Activated naive CD4-positive, alpha-beta T cell treated with anti-CD3 and anti-CD28 coated beads, Interleukin-2, amount 10 ng/mL, durations not matched to agents 7 days and 5 days (primary cell): ENCODE data around the gene TXLNA.
A peak's percentile ranks its signal among the peaks of the same experiment; 100 is the strongest.

Source experiments
- CTCF ChIA-PET: fragments of 350-600 bp; sonication (Branson Sonifier 250); formaldehyde crosslinking; loops from one replicate; lab custom pipeline; 2021; ENCODE audit warnings: antibody characterized with exemption; lab: Charles Lee
- DNase-seq: peaks from one replicate; pipeline ENCODE4 v3.0.0-alpha.2; 2020
- H3K27ac Mint-ChIP-seq: one replicate; pipeline ENCODE4 v1.8.0; 2021; ENCODE audit warnings: mild to moderate bottlenecking, moderate library complexity, mixed read lengths
- H3K27me3 Mint-ChIP-seq: one replicate; pipeline ENCODE4 v1.8.0; 2021; ENCODE audit warnings: mild to moderate bottlenecking, mixed read lengths
- H3K36me3 Mint-ChIP-seq: one replicate; pipeline ENCODE4 v1.8.0; 2021; ENCODE audit warnings: mixed read lengths
- H3K4me1 Mint-ChIP-seq: one replicate; pipeline ENCODE4 v1.8.0; 2021; ENCODE audit warnings: mixed read lengths
- H3K4me3 Mint-ChIP-seq: one replicate; pipeline ENCODE4 v1.8.0; 2021; ENCODE audit warnings: mild to moderate bottlenecking, moderate library complexity, mixed read lengths
- H3K9me3 Mint-ChIP-seq: one replicate; pipeline ENCODE4 v1.8.0; 2021; ENCODE audit warnings: mixed read lengths

The TXLNA gene

DNA sequence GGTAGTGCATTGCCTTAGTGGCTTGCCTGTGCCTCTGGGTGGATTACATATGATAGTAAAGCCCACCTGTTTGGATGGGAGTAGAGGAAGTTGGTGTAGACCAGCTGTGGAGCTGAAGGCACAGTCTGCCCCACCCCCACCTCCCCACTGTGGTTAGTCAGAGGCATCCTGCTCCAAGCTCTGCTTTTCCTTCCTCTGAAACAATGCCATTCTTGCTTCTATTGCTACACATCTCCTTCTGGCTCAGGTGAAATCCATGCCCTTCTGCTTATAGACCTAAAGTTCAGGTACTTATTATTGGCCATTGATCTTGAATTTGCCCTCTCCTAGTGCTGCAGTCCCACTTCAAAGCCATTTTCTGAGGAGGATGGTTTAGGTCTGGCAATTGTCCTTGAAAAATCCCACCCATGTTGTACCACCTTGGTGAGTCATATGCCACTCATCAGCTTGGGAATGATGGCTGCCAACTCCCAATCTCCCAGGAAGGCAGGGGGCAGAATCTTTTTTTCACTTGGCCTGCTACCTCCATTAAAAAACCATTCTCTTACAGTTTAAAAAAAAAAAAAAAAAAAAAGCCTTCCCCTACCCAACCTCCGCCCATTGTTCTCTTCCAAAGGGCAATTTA, 6.7 kb upstream of the TXLNA start:
- Mint-ChIP-seq H3K4me1 (peaks cover 16% of the 10 kb centered on the region), H3K27ac (no peak overlapping the region), H3K36me3 (peaks cover 54% of the 10 kb centered on the region), H3K4me3 (no peak overlapping the region), H3K9me3 (no peaks in the 10 kb centered on the region), H3K27me3 (no peaks in the 10 kb centered on the region)
- peak; percentile 29 for DNase-seq
- CTCF ChIA-PET = interaction anchor here (0.9 kb wide), 1 partner anchor 123 kb away, joined by 3 read pairs; no protein-coding TSS in a partner anchor

DNA sequence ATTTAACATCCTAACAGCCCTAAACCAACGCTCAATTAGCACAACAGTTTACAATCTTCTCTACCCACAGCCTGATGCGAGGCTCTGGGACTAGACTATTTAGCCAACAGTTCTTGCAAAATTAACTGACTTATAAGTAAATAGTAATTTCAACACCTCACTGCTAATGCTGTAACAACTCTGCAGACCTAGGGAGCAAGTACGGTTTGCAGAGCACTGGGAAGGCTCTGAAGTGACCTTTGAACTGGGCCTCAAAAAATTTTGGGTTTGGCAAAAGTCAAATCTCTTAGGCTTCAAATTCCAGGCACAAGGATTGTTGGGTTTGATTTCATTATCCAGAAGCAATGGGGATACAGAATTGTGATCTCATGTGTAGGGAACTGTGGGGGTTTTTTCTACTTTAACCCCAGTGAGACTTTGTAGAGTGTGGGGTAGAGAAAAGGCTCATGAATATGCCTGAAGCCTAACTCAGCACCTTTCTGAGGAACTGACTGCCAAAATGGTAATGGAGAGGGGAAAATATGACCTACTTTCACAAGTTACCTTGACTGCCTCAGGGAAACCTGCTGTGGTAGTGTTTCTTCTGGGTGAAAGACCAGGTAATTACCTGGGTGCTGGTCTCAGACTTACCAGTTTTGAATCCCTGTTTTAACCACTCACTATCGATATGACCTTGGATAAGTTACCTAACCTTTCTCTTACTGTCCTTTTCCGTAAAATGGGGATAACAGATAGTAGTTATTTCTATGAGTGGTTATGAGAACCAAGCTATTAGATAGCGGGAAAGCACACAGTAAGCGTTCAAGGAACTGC, 889 bp upstream of the TXLNA start:
- Mint-ChIP-seq H3K4me3 (peak overlapping the region; percentile 91), H3K9me3 (no peaks in the 10 kb centered on the region)
- CTCF ChIA-PET = no interaction called here

DNA sequence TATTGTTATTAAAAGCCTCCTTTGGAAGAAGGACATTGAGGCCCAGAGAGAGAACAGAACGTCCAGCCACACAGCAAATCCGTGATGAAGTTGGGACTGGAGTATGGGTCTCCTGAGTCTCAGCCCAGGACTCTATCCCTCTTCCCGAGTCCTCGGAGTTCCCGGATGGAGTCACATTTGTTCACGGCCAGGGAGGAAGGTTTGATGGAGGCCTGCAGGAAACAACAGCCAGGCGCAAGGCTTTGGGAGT, 357 bp upstream of the TXLNA start:
- peaks cover 42% of the 10 kb centered on the region for H3K4me1 Mint-ChIP-seq
- H3K9me3 Mint-ChIP-seq = no peaks in the 10 kb centered on the region
- H3K27ac Mint-ChIP-seq = peak overlapping the region; percentile 94
- DNase-seq = no peak
- peaks cover 40% of the 10 kb centered on the region for H3K36me3 Mint-ChIP-seq
- peaks cover 4% of the 10 kb centered on the region for H3K27me3 Mint-ChIP-seq
- CTCF ChIA-PET = no interaction called here
- peak overlapping the region; percentile 91 for H3K4me3 Mint-ChIP-seq

More for the DNA sequence above, 889 bp upstream of the TXLNA start:
- H3K27ac Mint-ChIP-seq = peak overlapping the region; percentile 94
- peaks cover 37% of the 10 kb centered on the region for H3K4me1 Mint-ChIP-seq
- peaks cover 38% of the 10 kb centered on the region for H3K36me3 Mint-ChIP-seq
- DNase-seq = no peak
- H3K27me3 Mint-ChIP-seq = peaks cover 4% of the 10 kb centered on the region

DNA sequence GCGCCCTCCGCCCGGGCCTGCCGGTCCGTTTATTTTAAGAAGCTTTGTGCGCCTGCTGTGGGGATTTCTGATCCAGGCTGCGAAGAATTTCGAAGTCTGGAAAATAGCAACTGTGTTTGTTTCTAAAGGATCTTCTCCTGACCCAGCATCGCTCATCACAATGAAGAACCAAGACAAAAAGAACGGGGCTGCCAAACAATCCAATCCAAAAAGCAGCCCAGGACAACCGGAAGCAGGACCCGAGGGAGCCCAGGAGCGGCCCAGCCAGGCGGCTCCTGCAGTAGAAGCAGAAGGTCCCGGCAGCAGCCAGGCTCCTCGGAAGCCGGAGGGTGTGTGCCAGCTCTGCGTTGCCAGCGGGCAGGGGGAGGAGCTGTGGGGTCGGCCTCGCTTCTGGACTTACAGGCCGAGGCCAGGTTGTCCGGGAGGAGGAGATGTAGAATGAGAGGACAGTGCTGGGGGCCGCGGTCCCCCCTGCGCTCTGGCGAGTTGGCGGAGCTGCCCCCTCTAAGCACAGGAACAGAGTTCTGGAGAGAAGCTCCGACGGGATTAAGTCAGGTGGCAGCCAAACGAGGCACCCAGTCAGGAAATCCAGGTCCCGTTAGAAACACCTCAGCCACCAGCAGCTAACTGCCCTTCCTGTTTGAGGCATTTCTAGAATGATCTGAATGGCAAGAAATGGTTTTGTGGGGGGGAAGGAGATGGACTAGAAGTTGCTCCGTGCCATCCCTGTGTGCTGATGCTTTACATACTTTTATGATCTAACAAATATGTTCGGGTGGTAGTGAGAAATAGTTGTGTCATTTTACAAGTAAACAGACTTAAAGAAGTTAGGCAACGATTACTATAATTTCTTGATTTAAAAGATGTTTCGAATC, 948 bp downstream of the TXLNA start:
- Mint-ChIP-seq H3K27ac (peak overlapping the region; percentile 88), H3K27me3 (peaks cover 4% of the 10 kb centered on the region), H3K4me3 (peak overlapping the region; percentile 91), H3K9me3 (no peaks in the 10 kb centered on the region), H3K4me1 (peaks cover 53% of the 10 kb centered on the region), H3K36me3 (peaks cover 42% of the 10 kb centered on the region)
- CTCF ChIA-PET = interaction anchor here (0.6 to 1.5 kb wide), 5 partner anchors 16 to 192 kb away, joined by 3 to 7 read pairs (median 3); no protein-coding TSS in a partner anchor
- DNase-seq = peak; percentile 55

DNA sequence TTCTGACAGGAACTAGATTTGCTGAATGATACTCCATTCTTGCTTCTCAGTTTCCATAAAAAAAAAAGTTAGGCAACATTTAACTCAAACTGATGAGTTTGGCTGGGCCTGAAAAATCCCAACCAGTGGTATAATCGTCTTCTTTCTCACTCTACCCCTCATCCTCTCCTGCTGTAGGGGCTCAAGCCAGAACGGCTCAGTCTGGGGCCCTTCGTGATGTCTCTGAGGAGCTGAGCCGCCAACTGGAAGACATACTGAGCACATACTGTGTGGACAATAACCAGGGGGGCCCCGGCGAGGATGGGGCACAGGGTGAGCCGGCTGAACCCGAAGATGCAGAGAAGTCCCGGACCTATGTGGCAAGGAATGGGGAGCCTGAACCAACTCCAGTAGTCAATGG, 1.6 kb downstream of the TXLNA start:
- Mint-ChIP-seq H3K9me3 (no peaks in the 10 kb centered on the region), H3K4me3 (peak overlapping the region; percentile 91), H3K4me1 (peaks cover 57% of the 10 kb centered on the region), H3K27ac (peak overlapping the region; percentile 88), H3K27me3 (peaks cover 4% of the 10 kb centered on the region), H3K36me3 (peaks cover 43% of the 10 kb centered on the region)
- no peak for DNase-seq
- CTCF ChIA-PET = interaction anchor here (1.1 to 1.5 kb wide), 3 partner anchors 18 to 192 kb away, joined by 3 to 7 read pairs (median 4); no protein-coding TSS in a partner anchor

DNA sequence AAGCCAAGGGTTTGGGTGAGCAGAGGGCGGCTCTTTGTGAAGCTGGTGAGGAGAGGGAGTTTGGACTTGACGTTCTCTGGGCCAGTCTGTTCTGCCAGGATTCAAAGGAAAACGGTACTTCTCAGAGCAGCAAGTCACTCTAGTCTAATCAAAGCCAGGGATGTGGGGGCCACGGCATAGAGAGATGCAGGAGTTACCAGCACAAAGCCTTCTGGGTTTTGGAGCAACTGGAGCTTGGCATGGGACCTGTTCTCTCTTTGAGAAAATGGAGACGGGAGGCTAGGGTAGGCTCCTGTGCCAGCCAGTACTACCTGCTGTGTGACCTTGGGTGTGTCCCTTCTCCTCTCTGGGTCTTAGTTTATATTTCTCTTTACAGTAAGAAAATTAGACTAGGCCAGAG, 2.1 kb downstream of the TXLNA start:
- peaks cover 48% of the 10 kb centered on the region for H3K36me3 Mint-ChIP-seq
- H3K9me3 Mint-ChIP-seq = no peaks in the 10 kb centered on the region
- CTCF ChIA-PET = interaction anchor here (1.5 kb wide), 1 partner anchor 191 kb away, joined by 3 read pairs; no protein-coding TSS in a partner anchor
- H3K4me1 Mint-ChIP-seq = peaks cover 62% of the 10 kb centered on the region
- peak overlapping the region; percentile 88 for H3K27ac Mint-ChIP-seq
- peaks cover 4% of the 10 kb centered on the region for H3K27me3 Mint-ChIP-seq
- H3K4me3 Mint-ChIP-seq = peak overlapping the region; percentile 91
- no peak for DNase-seq

DNA sequence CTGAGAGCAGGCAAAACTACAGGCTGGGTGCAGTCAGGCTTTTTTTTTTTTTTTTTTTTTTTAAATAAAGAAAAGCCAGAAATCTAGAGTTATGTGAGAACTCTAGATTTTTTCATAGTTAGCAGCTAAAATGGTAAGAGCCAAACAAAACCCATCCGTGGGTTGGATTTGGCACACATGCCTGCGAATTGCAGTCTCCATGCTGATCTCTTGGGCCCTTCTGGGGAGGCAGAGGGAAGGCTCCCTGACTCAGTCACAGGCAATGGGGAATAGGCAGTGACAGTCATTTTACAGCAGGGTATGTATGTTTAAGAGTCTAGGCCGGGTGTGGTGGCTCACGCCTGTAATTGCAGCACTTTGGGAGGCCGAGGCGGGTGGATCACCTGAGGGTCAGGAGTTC, 2.6 kb downstream of the TXLNA start:
- Mint-ChIP-seq H3K36me3 (peaks cover 49% of the 10 kb centered on the region), H3K9me3 (no peaks in the 10 kb centered on the region), H3K27me3 (peaks cover 4% of the 10 kb centered on the region), H3K4me3 (peak overlapping the region; percentile 52), H3K27ac (no peak overlapping the region), H3K4me1 (peaks cover 64% of the 10 kb centered on the region)
- CTCF ChIA-PET = interaction anchor here (1.5 kb wide), 1 partner anchor 191 kb away, joined by 3 read pairs; no protein-coding TSS in a partner anchor
- DNase-seq = no peak

DNA sequence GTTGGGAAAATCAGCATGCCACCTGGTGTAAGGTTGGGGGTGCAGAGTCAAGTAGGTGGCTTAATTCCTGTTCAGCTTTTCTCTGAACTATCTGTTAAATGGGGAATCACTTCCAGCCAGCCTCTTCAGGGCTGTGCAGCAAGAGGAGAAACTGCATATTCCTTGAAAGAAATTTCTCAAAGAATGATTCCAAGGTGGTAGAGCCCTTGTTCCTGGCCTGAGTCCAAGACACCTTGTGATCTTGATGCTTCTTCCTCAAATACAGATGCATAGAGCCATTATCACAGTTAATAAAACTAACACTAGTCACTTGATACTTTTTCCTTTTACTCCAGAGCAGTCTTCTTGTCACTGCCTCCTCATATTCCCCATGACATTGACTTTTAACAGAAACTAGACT, 5.2 kb downstream of the TXLNA start:
- no peaks in the 10 kb centered on the region for H3K9me3 Mint-ChIP-seq
- peak overlapping the region; percentile 25 for H3K27ac Mint-ChIP-seq
- H3K4me1 Mint-ChIP-seq = peaks cover 61% of the 10 kb centered on the region
- H3K36me3 Mint-ChIP-seq = peaks cover 65% of the 10 kb centered on the region
- H3K4me3 Mint-ChIP-seq = no peak overlapping the region
- DNase-seq = no peak
- H3K27me3 Mint-ChIP-seq = peaks cover under 1% of the 10 kb centered on the region
- CTCF ChIA-PET = interaction anchor here (0.7 to 1.2 kb wide), 2 partner anchors 12 to 31 kb away, joined by 3 to 5 read pairs; no protein-coding TSS in a partner anchor

DNA sequence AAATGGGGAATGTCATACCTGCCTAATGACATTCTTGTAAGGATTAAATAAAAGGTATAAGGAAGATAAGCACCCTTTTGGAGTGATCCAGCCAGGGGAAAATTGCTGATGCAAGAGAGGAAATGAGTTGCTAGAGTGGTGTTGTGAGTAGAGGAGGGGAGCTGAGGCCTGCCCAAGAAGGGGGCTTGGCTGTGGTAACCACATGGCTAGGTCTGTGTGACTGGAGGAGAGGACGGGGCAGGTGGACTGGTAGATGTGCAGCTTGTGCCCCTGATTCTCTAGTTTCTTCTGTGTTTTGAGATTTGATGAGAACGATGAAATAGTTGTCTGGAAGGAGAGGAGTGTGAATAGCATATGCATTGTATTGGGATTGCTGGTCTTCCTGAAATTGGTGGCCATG, 6.6 kb downstream of the TXLNA start:
- Mint-ChIP-seq H3K4me1 (peaks cover 50% of the 10 kb centered on the region), H3K4me3 (no peak overlapping the region), H3K27ac (peak overlapping the region; percentile 82), H3K9me3 (no peaks in the 10 kb centered on the region), H3K27me3 (no peaks in the 10 kb centered on the region), H3K36me3 (peaks cover 64% of the 10 kb centered on the region)
- CTCF ChIA-PET = no interaction called here
- no peak for DNase-seq

DNA sequence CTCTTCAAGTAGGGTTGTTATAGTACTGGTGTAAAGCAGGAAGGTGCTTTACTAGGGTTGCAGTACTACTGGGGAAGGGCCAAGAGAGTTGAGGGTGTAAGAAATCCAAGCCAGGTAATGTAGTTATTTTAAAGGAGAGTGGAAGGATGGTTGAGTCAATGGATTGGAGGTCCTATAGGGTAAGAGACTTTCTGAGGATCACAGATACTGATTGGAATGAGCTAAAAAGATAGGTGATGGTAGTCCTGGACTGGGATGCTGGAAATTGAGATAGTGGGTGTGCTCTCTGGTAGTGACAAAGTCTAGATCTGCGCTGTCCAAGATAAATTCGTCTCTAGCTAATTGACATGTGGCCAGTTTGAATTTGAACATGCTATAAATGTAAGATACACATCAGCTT, 7.0 kb downstream of the TXLNA start:
- Mint-ChIP-seq H3K9me3 (no peaks in the 10 kb centered on the region), H3K27ac (peak overlapping the region; percentile 82), H3K4me1 (peaks cover 48% of the 10 kb centered on the region), H3K4me3 (no peak overlapping the region), H3K27me3 (no peaks in the 10 kb centered on the region), H3K36me3 (peaks cover 64% of the 10 kb centered on the region)
- CTCF ChIA-PET = no interaction called here
- no peak for DNase-seq

DNA sequence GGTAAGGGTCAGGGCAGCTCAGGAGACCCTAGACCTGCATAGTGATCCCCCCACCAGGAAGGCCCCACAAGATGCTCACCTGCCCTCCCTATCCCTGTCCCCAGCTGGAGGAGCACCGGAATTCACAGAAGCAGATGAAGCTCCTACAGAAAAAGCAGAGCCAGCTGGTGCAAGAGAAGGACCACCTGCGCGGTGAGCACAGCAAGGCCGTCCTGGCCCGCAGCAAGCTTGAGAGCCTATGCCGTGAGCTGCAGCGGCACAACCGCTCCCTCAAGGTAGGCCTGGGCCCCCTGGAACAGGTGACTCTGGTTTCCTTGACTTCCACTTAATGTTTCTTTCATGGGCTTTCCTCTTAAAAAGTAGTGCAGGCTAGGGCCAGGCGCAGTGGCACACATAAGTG, 8.4 kb downstream of the TXLNA start:
- no peak overlapping the region for H3K27ac Mint-ChIP-seq
- CTCF ChIA-PET = no interaction called here

DNA sequence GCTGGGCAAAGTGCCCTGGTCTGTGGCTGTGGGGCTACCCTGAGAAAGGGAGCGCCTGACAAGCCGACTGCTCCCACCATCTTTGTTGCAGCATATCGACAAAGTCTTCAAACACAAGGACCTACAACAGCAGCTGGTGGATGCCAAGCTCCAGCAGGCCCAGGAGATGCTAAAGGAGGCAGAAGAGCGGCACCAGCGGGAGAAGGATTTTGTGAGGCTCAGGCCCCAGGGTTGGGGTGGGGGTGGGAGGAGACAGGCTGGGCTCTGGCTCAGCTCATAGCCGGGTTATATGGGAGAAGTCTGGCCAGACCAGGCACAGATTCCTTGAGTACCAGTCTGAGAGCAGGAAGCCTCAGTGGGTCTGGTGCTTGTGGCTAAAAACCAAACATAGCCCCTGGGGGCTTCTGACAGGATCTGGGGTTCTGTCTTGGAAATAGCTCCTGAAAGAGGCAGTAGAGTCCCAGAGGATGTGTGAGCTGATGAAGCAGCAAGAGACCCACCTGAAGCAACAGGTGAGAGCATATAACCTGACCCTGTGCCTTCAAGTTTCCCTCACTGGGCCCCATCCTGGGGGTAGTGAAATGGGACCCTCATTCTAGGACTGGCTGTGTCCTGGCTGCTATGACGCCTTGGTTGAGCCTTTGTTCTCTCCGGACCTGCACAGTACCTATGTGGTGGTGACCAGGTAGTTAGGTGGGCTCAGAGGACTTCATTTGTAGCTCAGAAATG, 12.9 kb downstream of the TXLNA start:
- Mint-ChIP-seq H3K9me3 (no peaks in the 10 kb centered on the region), H3K4me1 (peaks cover 50% of the 10 kb centered on the region), H3K27me3 (no peaks in the 10 kb centered on the region), H3K4me3 (no peak overlapping the region), H3K36me3 (peaks cover 82% of the 10 kb centered on the region), H3K27ac (no peak overlapping the region)
- DNase-seq = no peak
- CTCF ChIA-PET = interaction anchor here (0.6 to 0.9 kb wide), 2 partner anchors 181 to 227 kb away, joined by 3 to 4 read pairs; no protein-coding TSS in a partner anchor

More for the DNA sequence above, 8.4 kb downstream of the TXLNA start:
- Mint-ChIP-seq H3K27me3 (no peaks in the 10 kb centered on the region), H3K9me3 (no peaks in the 10 kb centered on the region), H3K4me1 (peaks cover 39% of the 10 kb centered on the region), H3K36me3 (peaks cover 68% of the 10 kb centered on the region), H3K4me3 (no peak overlapping the region)
- no peak for DNase-seq

DNA sequence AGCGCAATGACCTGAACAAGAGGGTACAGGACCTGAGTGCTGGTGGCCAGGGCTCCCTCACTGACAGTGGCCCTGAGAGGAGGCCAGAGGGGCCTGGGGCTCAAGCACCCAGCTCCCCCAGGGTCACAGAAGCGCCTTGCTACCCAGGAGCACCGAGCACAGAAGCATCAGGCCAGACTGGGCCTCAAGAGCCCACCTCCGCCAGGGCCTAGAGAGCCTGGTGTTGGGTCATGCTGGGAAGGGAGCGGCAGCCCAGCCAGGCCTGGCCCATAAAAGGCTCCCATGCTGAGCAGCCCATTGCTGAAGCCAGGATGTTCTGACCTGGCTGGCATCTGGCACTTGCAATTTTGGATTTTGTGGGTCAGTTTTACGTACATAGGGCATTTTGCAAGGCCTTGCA, 15.5 kb downstream of the TXLNA start:
- no peak overlapping the region for H3K4me3 Mint-ChIP-seq
- peak overlapping the region; percentile 58 for H3K27ac Mint-ChIP-seq
- H3K9me3 Mint-ChIP-seq = no peaks in the 10 kb centered on the region
- peaks cover 78% of the 10 kb centered on the region for H3K36me3 Mint-ChIP-seq
- H3K4me1 Mint-ChIP-seq = peaks cover 68% of the 10 kb centered on the region
- no peak for DNase-seq
- CTCF ChIA-PET = interaction anchor here (0.8 to 2.1 kb wide), 2 partner anchors 21 to 86 kb away, joined by 3 to 10 read pairs; partner anchors contain the start of gene KPNA6
- H3K27me3 Mint-ChIP-seq = no peaks in the 10 kb centered on the region
